T-cell (primary cell): ENCODE data around the gene SEC14L6. TPM values are rescaled to one million over a fixed set of nuclear protein-coding genes. Genes with fewer than 3 reads are reported as not detected.
"Not testable (repeated sequence)": the region's sequence is repeated elsewhere in the genome, so short reads cannot be mapped to it uniquely, and the experiment has no call there.

Experiments used
- ATAC-seq, 4 experiments: fragments of 200-7000 bp in 3 of 4; fragments of 150-1000 bp in 1 of 4; cut with Tn5 transposase; replicated peaks in 1 of 4; 1 replicate in 3 of 4; 2 replicates in 1 of 4; pipeline ENCODE4 v1.10.0; 2021; ENCODE audit warnings: moderate library complexity in 3 of 4, mild to moderate bottlenecking in 2 of 4, moderate number of reproducible peaks in 1 of 4
- CTCF ChIA-PET, 2 donors: fragments of 300-600 bp; sonication (Branson Sonifier 250); formaldehyde crosslinking; loops; one replicate each; lab custom pipeline; 2022; ENCODE audit warnings: antibody characterized with exemption in 2 of 2; lab: Charles Lee
- POLR2A ChIA-PET, 2 donors: fragments of 300-600 bp; sonication (Branson Sonifier 250); formaldehyde crosslinking; loops; one replicate each; lab custom pipeline; 2022; ENCODE audit warnings: antibody characterized with exemption in 2 of 2; lab: Charles Lee
- DNase-seq, 35 experiments: peaks; one replicate each; pipeline versions ENCODE4 v3.0.0 to v3.0.0-alpha.2; 2013 to 2023
- H3K27ac ChIP-seq: one replicate; pipeline ENCODE4 v1.5.1; 2013; ENCODE audit warnings: low read length
- H3K27me3 ChIP-seq, 2 experiments: replicated peaks in 1 of 2; 1 replicate in 1 of 2; 2 replicates in 1 of 2; pipeline versions ENCODE4 v1.6.1 to v1.7.0; 2013; ENCODE audit warnings: low read length in 1 of 2, mixed read lengths in 1 of 2; ENCODE audit not compliant: control insufficient read depth in 2 of 2, insufficient read depth in 2 of 2; ENCODE audit errors: extremely low read depth in 1 of 2
- H3K36me3 ChIP-seq, 2 donors: 1 replicate in 1 of 2; 2 replicates in 1 of 2; pipeline versions ENCODE4 v1.6.1 to v1.7.0; 2013; ENCODE audit warnings: low read length in 1 of 2; ENCODE audit not compliant: control insufficient read depth in 2 of 2, insufficient read depth in 1 of 2; ENCODE audit errors: extremely low read depth in 1 of 2
- H3K4me1 ChIP-seq, 2 experiments: 1 replicate in 1 of 2; 2 replicates in 1 of 2; pipeline versions ENCODE4 v1.6.1 to v1.7.0; 2013; ENCODE audit warnings: low read length in 2 of 2, mixed read lengths in 1 of 2; ENCODE audit not compliant: insufficient read depth in 2 of 2, control insufficient read depth in 1 of 2; ENCODE audit errors: extremely low read depth in 1 of 2
- H3K4me3 ChIP-seq, 2 donors: 1 replicate in 1 of 2; 2 replicates in 1 of 2; pipeline versions ENCODE4 v1.5.1 to v1.7.0; 2013; ENCODE audit warnings: mild to moderate bottlenecking in 2 of 2, low read length in 1 of 2, moderate library complexity in 1 of 2; ENCODE audit not compliant: control insufficient read depth in 1 of 2; ENCODE audit errors: extremely low read depth in 1 of 2
- H3K9me3 ChIP-seq: 2 replicates; pipeline ENCODE4 v1.7.0; 2013
- H3K27ac Mint-ChIP-seq, 2 donors: one replicate each; pipeline ENCODE4 v1.8.0; 2020 to 2021; ENCODE audit warnings: mild to moderate bottlenecking in 2 of 2, mixed read lengths in 2 of 2
- H3K27me3 Mint-ChIP-seq, 2 donors: one replicate each; pipeline ENCODE4 v1.8.0; 2021 to 2022; ENCODE audit warnings: mixed read lengths in 2 of 2
- H3K36me3 Mint-ChIP-seq: one replicate; pipeline ENCODE4 v1.8.0; 2021; ENCODE audit warnings: mixed read lengths
- H3K4me1 Mint-ChIP-seq, 3 donors: one replicate each; pipeline ENCODE4 v1.8.0; 2020 to 2022; ENCODE audit warnings: mixed read lengths in 3 of 3, mild to moderate bottlenecking in 1 of 3
- H3K4me3 Mint-ChIP-seq, 3 donors: one replicate each; pipeline ENCODE4 v1.8.0; 2020 to 2022; ENCODE audit warnings: mild to moderate bottlenecking in 3 of 3, mixed read lengths in 3 of 3, moderate library complexity in 3 of 3
- H3K9me3 Mint-ChIP-seq, 3 donors: one replicate each; pipeline ENCODE4 v1.8.0; 2020 to 2022; ENCODE audit warnings: mixed read lengths in 3 of 3
- WGBS: methylation state at CpG from one replicate; pipeline ENCODE4 v1.1.5; 2013; ENCODE audit warnings: missing lambda C conversion rate; ENCODE audit not compliant: insufficient coverage; 5-methylcytosine and 5-hydroxymethylcytosine counted together
- total RNA-seq, 35 experiments: library from RNA in 6 of 35; stranded (reverse) in 6 of 35; fragments of 120-200 nt in 1 of 35; gene quantifications; one replicate each; pipeline versions ENCODE4 v1.2.1 to v1.2.4 and lab custom pipeline; 2013 to 2026

SEC14L6 gene
- total RNA-seq, result under 1 TPM in 1 of 5 donors, not detected in 4; 0.13 TPM
- 0.18 TPM for total RNA-seq (2013)
- 0 to 0.41 (median 0.06) reads per million in 29 experiments for total RNA-seq (lab: John Stamatoyannopoulos, UW)

DNA sequence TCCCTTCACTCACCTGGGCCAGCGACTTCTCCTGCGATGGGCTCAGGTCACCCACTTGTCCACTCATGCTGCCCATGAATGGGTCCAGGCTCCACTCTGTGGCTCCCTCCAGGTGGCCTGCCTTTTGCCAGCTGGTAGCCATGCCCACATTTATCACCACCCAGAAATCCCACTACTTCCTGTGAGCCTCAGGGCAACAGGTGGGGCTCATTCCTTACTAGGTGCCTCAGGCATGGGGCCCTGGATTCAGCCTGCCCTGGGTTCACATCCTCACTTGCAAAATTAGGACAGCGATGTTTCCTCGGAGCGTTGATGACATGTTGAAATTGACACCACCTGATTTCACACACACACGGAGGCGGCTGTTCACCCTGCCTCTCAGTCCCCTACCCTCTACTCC is at the start of gene SEC14L6:
Gene SEC14L6 (minus strand): TSS at position 126 of the 400 bp plus-strand sequence. CDS start 59 bp downstream, at position 67.
- WGBS, result 92% methylated on average over 7 of the region's 7 CpGs
- ChIA-PET POLR2A (no interaction called here), CTCF (no interaction called here)
- H3K4me1 ChIP-seq, result peaks cover 0 to 6% of the 10 kb centered on the region in 2 experiments
- ATAC-seq (no peak), DNase-seq (no peak)
- no peaks in the 10 kb centered on the region for H3K9me3 ChIP-seq
- H3K36me3 ChIP-seq, result no peaks in the 10 kb centered on the region
- peaks cover 5 to 62% of the 10 kb centered on the region in 2 experiments for H3K27me3 ChIP-seq
- H3K27ac ChIP-seq, result no peak within 1 kb of the TSS
- peaks cover 0 to 6% (median 5%) of the 10 kb centered on the region in 3 donors for H3K4me1 Mint-ChIP-seq
- H3K36me3 Mint-ChIP-seq, result no peaks in the 10 kb centered on the region
- no peaks in the 10 kb centered on the region for H3K9me3 Mint-ChIP-seq
- no peak within 1 kb of the TSS for H3K4me3 Mint-ChIP-seq
- peaks cover 31 to 40% of the 10 kb centered on the region in 2 donors for H3K27me3 Mint-ChIP-seq
- H3K4me3 ChIP-seq, result no peak within 1 kb of the TSS
- peak within 1 kb of the TSS in 1 of 2 donors; percentile 8 for H3K27ac Mint-ChIP-seq

DNA sequence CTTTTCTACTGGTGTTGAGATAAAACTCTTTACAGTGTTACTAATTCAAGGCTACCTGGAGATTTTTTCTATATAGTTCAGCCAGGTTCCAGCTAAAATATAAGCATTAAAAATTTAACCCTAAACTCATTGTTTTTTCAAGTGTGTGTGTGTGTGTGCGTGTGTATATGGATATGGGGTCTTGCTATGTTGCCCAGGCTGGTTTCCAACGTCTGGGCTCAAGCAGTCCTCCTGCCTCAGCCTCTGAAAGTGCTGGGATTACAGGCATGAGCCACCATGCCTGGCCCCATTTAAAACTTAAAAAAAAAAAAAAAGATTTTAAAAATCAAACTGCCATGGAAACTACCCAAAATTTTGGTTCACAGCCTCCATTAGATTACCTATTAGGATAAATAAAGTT is 49.7 kb upstream of the SEC14L6 start:
- Mint-ChIP-seq H3K9me3 (no peaks in the 10 kb centered on the region), H3K27me3 (peaks cover 0 to 2% of the 10 kb centered on the region in 2 donors), H3K36me3 (no peaks in the 10 kb centered on the region), H3K4me3 (no peak overlapping the region), H3K4me1 (no peaks in the 10 kb centered on the region), H3K27ac (no peak overlapping the region)
- H3K36me3 ChIP-seq, result no peaks in the 10 kb centered on the region
- 65% methylated on average over 2 of the region's 2 CpGs for WGBS
- no peaks in the 10 kb centered on the region for H3K9me3 ChIP-seq
- H3K27me3 ChIP-seq, result peaks cover 0 to 11% of the 10 kb centered on the region in 2 experiments
- no peak overlapping the region for H3K27ac ChIP-seq
- no peak overlapping the region for H3K4me3 ChIP-seq
- peaks cover 5 to 8% of the 10 kb centered on the region in 2 experiments for H3K4me1 ChIP-seq
- CTCF ChIA-PET, result no interaction called here
- DNase-seq (no peak), ATAC-seq (no peak)
- POLR2A ChIA-PET, result no interaction called here

DNA sequence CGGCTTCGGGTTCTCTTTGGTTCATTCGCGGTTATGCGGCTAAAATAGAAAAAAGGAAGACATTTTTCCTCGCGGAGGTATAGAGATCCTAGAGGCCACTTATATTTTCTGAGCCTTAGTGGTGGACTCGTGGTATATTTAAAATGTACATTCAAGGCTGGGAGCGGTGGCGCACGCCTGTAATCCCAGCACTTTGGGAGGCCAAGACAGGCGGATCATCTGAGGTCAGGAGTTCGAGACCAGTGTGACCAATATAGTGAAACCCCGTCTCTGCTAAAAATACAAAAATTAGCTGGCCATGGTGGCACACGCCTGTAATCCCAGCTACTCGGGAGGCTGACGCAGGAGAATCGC is 45.8 kb upstream of the SEC14L6 start:
- H3K4me1 Mint-ChIP-seq, H3K27ac Mint-ChIP-seq, H3K27ac ChIP-seq, H3K4me3 Mint-ChIP-seq, H3K9me3 Mint-ChIP-seq, H3K9me3 ChIP-seq, ATAC-seq, H3K27me3 Mint-ChIP-seq, DNase-seq: not testable (repeated sequence)
- WGBS, result 39% methylated on average over 17 of the region's 18 CpGs
- H3K4me1 ChIP-seq, result peaks cover 15% of the 10 kb centered on the region in 2 experiments
- peak overlapping the region in 1 of 2 donors; percentile 72 for H3K4me3 ChIP-seq
- H3K36me3 Mint-ChIP-seq, result peaks cover 20% of the 10 kb centered on the region
- H3K36me3 ChIP-seq, result peaks cover 10 to 21% of the 10 kb centered on the region in 2 donors
- peaks cover 0 to 11% of the 10 kb centered on the region in 2 experiments for H3K27me3 ChIP-seq
- POLR2A ChIA-PET, result interaction anchor here in 1 of 2 donors (1.0 kb wide), 1 partner anchor 376 kb away, joined by 3 read pairs; the partner anchor contains the start of gene MORC2
- CTCF ChIA-PET, result interaction anchor here in 1 of 2 donors (0.9 to 1.7 kb wide), 2 partner anchors 42 to 328 kb away, joined by 3 to 5 read pairs; no protein-coding TSS in a partner anchor

DNA sequence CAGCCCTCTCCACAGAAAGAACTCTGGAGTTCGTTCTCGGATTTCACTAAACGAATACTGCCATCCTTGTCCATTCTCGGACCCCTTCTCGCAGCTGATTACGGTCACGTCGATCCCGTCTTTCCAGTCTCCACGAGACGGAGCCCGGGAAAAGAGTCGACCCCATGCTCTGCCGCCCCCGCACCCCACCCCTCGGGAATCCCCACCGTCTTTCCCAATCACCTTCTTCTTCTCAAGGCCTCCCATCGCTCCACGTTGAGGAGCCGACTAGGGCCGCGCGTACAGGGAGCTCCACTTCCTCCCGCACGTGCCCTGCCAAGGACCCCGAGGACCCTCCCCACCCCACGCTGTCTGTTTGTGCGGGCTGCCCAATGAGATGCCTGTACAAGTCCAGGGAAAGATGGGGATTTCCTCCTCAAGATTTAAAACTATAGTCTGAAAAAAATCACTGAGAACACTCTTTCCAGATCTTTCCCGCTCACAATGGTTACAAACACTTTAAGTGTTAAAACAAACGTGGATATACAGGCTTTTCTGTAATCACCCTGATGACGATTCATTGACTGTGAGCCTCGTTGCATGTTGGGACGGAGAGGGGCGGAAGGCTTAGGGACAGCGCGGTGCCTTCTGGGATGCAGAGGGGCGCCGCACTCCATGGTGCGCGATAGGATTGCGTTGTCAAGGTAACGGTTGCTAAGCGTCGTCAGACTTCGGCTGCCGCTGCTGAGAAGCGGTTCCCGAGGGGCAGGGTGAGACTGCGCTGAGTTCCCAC is 45.2 kb upstream of the SEC14L6 start, which contains the start of gene PES1:
Gene PES1 (minus strand): TSS at position 323 of the 772 bp plus-strand sequence. CDS start 77 bp downstream, at position 246.
- Histone ChIP-seq H3K27me3 (peaks cover 0 to 11% of the 10 kb centered on the region in 2 experiments), H3K9me3 (no peaks in the 10 kb centered on the region), H3K4me1 (peaks cover 15% of the 10 kb centered on the region in 2 experiments), H3K27ac (peak within 1 kb of the TSS; percentile 94), H3K36me3 (peaks cover 11 to 26% of the 10 kb centered on the region in 2 donors), H3K4me3 (peak within 1 kb of the TSS; percentile 72 to 96)
- Mint-ChIP-seq H3K9me3 (no peaks in the 10 kb centered on the region), H3K27me3 (peaks cover 0 to 2% of the 10 kb centered on the region in 2 donors), H3K4me3 (no peak within 1 kb of the TSS), H3K36me3 (peaks cover 25% of the 10 kb centered on the region), H3K27ac (no peak within 1 kb of the TSS), H3K4me1 (no peaks in the 10 kb centered on the region)
- WGBS, result under 1% methylated on average over 31 of the region's 49 CpGs
- CTCF ChIA-PET, result interaction anchor here in 1 of 2 donors (0.7 to 1.7 kb wide), 3 partner anchors 9 to 328 kb away, joined by 3 to 5 read pairs (median 3); no protein-coding TSS in a partner anchor
- DNase-seq, result peak; percentile 84 to 100 (median 94)
- POLR2A ChIA-PET, result interaction anchor here in 1 of 2 donors (0.6 to 1.0 kb wide), 3 partner anchors 203 to 377 kb away, joined by 3 to 4 read pairs (median 3); partner anchors contain the start of gene MORC2
- ATAC-seq, result peak; percentile 98 to 99 (median 98)

DNA sequence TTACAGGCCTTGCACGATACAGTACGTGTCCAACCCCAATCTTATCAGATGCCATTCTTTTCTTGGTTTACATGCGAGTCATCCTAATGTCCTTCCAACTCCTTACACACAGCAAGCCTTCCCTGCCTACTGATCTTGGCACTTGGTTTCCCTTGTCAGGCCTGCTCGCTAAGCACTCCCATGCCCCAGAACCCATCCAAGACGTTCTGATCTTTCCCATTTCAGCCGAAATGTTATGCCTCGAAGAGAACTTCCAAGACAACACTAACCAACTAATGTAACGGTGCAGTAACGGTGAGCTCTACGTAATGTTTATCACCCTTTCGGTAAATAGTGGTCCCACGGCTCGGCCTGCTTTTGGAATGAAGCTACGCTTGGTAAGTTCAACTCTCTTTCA is 44.6 kb upstream of the SEC14L6 start:
- Histone ChIP-seq H3K9me3 (no peaks in the 10 kb centered on the region), H3K4me1 (peaks cover 15% of the 10 kb centered on the region in 2 experiments), H3K4me3 (peak overlapping the region; percentile 72 to 96), H3K27me3 (peaks cover 0 to 11% of the 10 kb centered on the region in 2 experiments), H3K36me3 (peaks cover 11 to 32% of the 10 kb centered on the region in 2 donors), H3K27ac (peak overlapping the region; percentile 94)
- no peaks in the 10 kb centered on the region for H3K4me1 Mint-ChIP-seq
- H3K27me3 Mint-ChIP-seq, result peaks cover 0 to 2% of the 10 kb centered on the region in 2 donors
- no peaks in the 10 kb centered on the region for H3K9me3 Mint-ChIP-seq
- no peak overlapping the region for H3K4me3 Mint-ChIP-seq
- H3K36me3 Mint-ChIP-seq, result peaks cover 30% of the 10 kb centered on the region
- WGBS, result 11% methylated on average over 14 of the region's 14 CpGs
- POLR2A ChIA-PET, result interaction anchor here in 1 of 2 donors (0.6 to 1.0 kb wide), 3 partner anchors 202 to 378 kb away, joined by 3 to 4 read pairs (median 3); partner anchors contain the start of gene MORC2
- DNase-seq (peak in 1 of 35 experiments; percentile 31), ATAC-seq (no peak)
- H3K27ac Mint-ChIP-seq, result no peak overlapping the region
- CTCF ChIA-PET, result interaction anchor here in 1 of 2 donors (0.7 to 1.7 kb wide), 3 partner anchors 10 to 329 kb away, joined by 3 to 5 read pairs (median 3); no protein-coding TSS in a partner anchor

DNA sequence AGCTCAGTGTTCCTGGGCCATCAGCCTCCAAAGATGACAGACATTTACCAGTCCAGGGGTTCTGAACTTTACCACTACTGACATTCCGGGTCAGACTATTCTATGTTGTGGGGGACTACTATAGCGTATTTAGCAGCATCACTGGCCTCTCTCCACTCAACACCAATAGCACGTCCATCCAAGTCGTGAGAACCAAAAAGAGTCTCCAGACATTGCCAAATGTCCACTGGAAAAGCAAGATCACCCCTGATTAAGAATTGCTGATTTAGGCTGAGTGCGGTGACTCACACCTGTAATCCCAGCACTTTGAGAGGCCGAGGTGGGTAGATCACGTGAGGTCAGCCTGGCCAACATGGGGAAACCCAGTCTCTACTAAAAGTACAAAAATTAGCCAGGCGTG is 39.9 kb upstream of the SEC14L6 start:
- no peaks in the 10 kb centered on the region for H3K9me3 Mint-ChIP-seq
- Histone ChIP-seq H3K36me3 (peaks cover 27 to 79% of the 10 kb centered on the region in 2 donors), H3K4me3 (no peak overlapping the region), H3K27ac (no peak overlapping the region), H3K27me3 (no peaks in the 10 kb centered on the region), H3K9me3 (no peaks in the 10 kb centered on the region), H3K4me1 (peaks cover 10 to 12% of the 10 kb centered on the region in 2 experiments)
- H3K4me1 Mint-ChIP-seq, result no peaks in the 10 kb centered on the region
- WGBS, result 94% methylated on average over 4 of the region's 8 CpGs
- H3K4me3 Mint-ChIP-seq, result no peak overlapping the region
- ATAC-seq (no peak), DNase-seq (no peak)
- peaks cover 67% of the 10 kb centered on the region for H3K36me3 Mint-ChIP-seq
- no peaks in the 10 kb centered on the region for H3K27me3 Mint-ChIP-seq
- CTCF ChIA-PET, result no interaction called here
- H3K27ac Mint-ChIP-seq, result no peak overlapping the region
- POLR2A ChIA-PET, result no interaction called here
